HG03575 (cell line): ENCODE measurements around the gene IL10.

Source experiments
- ATAC-seq: cut with Tn5 transposase; IDR thresholded peaks from one replicate; pipeline ENCODE4 v1.9.1; 2021; ENCODE audit not compliant: unreplicated experiment, insufficient number of reproducible peaks, low FRiP score; ENCODE audit errors: extremely low read depth

The IL10 gene

GRCh38 chr1:206741142-206741701 is 31.1 kb downstream of the IL10 start:
- ATAC-seq, result no peak

GRCh38 chr1:206739411-206740076 is 32.8 kb downstream of the IL10 start:
- peak; percentile 81 for ATAC-seq

- ATAC-seq, result no peak
Observed at GRCh38 chr1:206738370-206739366, 33.6 kb downstream of the IL10 start.

- ATAC-seq, result no peak
Observed at GRCh38 chr1:206737729-206738201, 34.5 kb downstream of the IL10 start.

GRCh38 chr1:206736878-206737728 is 35.2 kb downstream of the IL10 start:
- ATAC-seq, result no peak

GRCh38 chr1:206735553-206736031 is 36.7 kb downstream of the IL10 start:
- ATAC-seq, result no peak

GRCh38 chr1:206734499-206735142 is 37.7 kb downstream of the IL10 start:
- no peak for ATAC-seq

- no peak for ATAC-seq
Observed at GRCh38 chr1:206732992-206733391, 39.3 kb downstream of the IL10 start.

- ATAC-seq, result no peak
Observed at GRCh38 chr1:206732508-206732907, 39.8 kb downstream of the IL10 start.

- ATAC-seq, result no peak
Observed at GRCh38 chr1:206729507-206729906, 42.8 kb downstream of the IL10 start.

- ATAC-seq, result no peak
Observed at GRCh38 chr1:206729050-206729449, 43.2 kb downstream of the IL10 start.

GRCh38 chr1:206728697-206728987 is 43.7 kb downstream of the IL10 start:
- ATAC-seq, result no peak

- ATAC-seq, result no peak
Observed at GRCh38 chr1:206727981-206728696, 44.2 kb downstream of the IL10 start.

- no peak for ATAC-seq
Observed at GRCh38 chr1:206725109-206725963, 47.0 kb downstream of the IL10 start.

- no peak for ATAC-seq
Observed at GRCh38 chr1:206723805-206724472, 48.4 kb downstream of the IL10 start.

GRCh38 chr1:206723462-206723804 is 48.9 kb downstream of the IL10 start:
- no peak for ATAC-seq
